AG20443 (cell line): Measurements from ENCODE around the gene EXOG.

Source experiments
- DNase-seq: peaks from one replicate; pipeline ENCODE4 v3.0.0; 2012; ENCODE audit warnings: low spot score, mixed read lengths

Gene EXOG

DNA sequence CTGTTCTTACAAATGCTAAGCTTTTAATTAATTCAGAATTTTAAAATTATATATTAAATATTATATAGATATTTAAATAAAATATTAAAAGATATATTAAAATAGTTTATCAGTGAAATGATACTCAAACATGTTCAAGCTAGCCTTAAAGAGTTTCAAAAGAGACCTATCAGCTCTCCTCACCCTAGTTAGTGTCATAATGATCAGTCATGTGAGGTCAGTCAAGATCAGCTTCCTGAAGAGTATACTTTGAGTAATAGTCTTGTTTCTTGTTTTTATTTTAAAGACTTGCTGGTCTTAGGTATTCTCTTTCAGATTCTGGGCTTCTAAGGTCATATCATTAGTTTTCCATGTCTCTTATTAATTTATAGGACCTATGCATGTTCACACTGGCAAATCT lies 14.5 kb downstream of the EXOG start:
- DNase-seq: no peak

DNA sequence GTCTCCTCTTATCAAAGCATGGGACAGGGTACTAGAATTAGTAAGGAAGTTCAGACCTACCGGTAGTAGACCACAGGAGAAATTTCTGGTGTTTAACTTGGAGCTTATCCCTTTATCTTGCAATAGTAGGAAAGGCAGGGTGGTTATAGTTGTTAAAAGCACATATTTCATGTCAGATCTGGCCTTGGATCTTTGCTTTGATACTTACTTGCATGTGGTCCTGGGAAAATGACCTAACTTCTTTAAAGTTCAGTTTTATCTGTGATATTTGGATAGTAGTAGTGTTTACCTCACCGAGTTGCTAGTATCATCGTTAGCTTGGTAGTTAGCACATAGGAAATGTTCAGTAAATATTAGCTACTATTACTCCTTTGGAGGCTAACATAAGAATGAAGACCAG lies 15.4 kb downstream of the EXOG start:
- no peak for DNase-seq

DNA sequence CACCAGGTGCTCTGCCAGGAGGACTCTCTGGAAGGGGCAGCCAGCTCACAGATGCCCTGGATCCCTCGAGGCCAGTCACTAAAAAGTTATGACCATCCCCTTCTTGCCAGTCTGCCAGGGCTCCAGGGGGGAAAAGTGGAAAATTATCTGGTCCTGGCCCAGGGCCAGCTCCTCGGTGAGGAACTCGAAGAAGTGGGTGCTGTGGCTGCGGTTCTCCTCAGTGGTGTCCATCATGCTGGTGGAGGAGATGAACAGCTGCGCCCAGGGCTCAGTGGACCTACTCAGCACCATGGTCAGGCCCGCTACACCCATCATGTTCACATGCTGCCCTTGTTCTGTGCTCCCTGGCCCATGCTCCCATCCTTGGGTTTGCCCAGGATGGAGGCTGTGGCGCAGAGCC lies 19.2 kb downstream of the EXOG start:
- no peak for DNase-seq

DNA sequence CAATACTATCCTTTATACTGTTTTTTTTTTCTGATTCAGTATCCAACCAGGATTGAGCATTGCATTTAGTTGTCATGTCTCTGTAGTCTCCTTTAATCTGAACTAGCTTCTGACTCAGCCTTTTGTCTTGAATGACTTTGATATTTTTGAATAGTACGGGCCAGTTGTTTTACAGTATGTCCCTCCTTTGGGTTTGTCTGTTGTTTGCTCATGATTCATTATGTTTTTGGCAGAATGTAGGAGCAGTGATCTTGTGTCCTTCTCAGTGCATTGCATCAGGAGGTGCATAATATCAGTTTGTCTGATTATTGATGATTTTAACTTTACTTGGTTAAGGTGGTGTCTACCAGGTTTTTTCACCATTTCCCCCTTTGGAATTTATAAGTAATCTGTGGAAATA lies 20.5 kb downstream of the EXOG start:
- no peak for DNase-seq

DNA sequence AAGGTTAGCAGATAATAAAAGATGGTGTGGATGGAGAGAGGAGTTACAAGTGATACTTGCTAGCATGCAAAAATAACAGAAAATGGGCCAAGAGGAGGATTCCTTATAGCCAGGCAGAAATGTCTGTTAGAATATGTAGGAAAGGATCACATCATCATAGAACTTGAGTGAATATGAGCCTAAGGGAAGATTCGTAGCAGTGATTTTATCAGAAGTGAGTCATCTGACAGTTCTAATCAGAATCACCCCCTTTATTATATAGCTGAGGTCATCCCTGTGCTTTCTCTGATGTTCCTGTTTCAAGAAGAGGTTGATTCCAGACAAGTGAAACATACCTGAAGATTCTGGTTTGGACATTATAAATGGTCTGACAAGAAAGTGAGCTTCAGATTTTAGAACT lies 22.9 kb downstream of the EXOG start:
- DNase-seq: no peak

DNA sequence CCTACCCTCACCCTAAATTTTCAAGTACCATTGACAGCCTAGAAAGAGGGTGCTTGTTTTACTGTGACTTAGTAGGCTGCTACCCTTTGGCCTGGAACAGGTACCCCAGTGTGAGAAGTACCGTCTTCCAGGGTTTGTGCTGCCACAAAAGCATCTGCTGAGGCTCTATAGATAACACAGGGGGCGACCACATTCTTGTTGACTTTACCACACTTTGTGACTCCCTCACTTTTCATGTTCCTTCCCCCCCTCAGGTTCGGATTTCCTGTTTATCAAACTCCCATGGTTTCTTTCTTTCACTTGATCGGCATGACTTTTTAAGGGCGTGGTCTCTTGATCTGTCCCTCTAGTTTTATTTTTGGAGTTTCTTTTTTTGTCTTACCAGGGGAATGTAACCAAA lies 23.5 kb downstream of the EXOG start:
- DNase-seq: no peak

DNA sequence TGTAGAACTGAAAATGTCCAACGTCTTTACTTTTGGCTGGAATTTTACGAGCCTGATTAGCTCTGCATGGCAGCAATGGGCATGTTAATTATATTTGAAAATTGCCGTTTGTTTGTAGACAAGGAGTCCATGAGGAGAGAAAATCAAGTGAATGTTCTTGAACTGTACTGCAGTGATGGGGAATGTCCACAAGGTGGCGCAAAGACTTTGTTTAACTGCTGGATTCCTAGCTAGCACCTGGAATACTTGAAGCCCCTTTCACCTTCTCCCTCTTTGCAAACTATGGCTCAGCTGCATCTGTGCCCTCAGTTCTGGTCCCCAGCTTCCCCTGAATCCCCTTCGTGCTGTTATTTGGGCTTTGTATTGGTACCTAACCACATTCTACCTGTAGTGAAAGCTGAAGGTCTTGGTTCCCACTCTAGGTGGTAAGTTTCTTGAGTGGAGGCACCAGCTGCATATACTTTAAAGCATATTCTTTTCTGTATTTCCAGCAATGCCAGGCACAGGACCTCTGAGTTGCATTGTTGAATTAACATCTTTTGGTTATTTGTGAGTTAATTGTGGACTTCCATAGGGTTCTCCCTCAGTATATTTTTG lies 25.3 kb downstream of the EXOG start:
- peak; percentile 67 for DNase-seq

DNA sequence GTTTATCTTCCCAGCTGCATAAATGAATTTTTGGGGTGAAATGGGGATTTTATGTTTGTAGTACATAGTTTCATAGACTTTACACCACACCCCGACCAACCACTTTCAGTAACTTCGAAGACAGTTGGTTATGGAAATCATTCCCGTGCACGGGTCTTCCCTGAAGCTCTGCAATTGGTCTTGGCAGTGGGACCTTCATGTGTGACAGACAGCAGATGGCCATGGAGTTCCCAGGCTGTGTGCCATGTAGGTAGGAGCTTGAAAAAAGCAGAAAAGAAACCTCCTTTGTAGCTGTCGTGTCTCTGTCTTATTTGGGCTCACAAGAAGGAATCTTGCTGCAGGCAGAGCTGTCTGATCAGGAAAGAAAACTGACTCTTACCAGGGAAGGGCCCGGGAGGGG lies 25.9 kb downstream of the EXOG start:
- DNase-seq: no peak

DNA sequence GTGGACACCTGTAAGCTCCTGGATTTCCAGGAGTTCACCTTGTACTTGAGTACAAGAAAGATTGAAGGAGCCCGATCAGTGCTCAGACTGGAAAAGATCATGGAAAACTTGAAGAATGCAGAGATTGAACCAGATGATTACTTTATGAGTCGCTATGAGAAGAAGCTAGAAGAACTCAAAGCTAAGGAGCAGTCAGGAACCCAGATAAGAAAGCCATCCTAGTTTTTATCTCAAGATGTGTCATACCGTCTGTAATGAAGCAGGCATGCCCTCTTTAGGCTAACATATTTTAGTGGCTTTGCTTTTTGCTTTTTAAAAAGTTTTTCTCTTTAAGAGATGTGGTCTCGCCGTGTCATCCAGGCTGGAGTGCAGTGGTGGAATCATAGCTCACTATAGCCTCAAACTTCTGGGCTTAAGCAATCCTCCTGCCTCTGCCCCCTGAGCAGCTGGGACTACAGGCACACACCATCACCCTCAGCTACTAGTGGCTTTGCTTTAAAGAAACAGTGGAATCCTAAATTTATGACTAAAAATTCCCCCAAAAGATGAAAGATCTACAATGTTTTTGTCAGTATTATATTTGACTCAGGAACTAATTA lies 28.1 kb downstream of the EXOG start:
- DNase-seq: no peak

DNA sequence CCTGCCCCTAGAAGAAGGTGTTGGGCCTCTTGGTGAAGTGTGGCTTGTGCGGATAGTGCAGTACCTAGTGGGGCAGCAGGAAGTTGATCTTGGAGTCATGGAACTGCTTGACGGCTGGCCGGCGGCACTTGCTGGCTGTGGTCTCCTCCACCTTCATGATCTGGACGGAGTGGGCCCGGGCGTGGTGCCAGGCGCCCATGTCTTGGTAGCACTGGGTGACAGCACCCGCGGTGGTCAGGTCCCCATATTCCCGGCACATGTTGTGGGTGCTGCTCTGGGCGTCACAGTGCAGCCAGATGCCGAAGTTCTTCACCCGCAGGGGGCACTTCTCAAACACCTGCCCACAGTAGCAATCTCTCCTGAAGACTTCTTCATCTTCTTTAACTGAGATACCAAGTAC lies 30.7 kb downstream of the EXOG start:
- DNase-seq: no peak

DNA sequence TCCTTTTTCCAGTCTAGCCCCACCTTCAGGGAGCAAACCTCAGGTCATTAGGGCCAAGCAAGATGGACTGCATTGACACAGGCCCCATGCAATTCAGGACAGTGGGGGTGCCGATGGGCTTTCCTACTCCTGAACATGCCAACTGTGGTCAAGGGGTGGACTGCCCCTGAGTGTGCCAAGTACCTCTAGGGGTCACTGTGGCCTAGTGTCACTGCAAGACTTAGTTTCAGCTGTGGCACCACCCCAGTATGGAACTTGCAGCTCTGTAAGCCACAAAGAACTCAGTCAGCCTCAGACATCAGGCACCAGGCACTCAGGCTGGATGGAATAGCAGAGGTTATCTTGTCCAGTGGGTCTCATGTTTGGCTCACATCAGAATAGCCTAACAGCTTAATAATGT lies 32.3 kb downstream of the EXOG start:
- DNase-seq: no peak

DNA sequence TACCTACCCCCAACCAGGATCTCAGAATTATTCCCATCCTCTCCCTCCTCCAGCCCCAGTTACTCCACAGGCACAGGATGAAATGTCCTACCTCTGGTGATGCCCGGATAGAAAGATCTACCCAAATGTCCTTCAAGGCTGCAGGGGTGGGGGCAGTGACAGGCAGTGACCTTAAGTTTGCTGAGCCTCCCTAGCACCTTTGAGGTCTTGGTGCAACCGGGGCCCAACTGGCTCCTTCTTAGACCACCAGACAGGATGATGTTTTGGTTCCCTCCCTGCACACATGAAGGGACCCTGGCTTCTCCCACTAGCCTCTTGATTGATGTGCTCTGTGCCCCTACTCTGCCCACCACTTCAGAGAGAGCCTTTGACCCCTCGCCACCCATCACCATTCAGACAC lies 36.4 kb downstream of the EXOG start:
- DNase-seq: no peak

DNA sequence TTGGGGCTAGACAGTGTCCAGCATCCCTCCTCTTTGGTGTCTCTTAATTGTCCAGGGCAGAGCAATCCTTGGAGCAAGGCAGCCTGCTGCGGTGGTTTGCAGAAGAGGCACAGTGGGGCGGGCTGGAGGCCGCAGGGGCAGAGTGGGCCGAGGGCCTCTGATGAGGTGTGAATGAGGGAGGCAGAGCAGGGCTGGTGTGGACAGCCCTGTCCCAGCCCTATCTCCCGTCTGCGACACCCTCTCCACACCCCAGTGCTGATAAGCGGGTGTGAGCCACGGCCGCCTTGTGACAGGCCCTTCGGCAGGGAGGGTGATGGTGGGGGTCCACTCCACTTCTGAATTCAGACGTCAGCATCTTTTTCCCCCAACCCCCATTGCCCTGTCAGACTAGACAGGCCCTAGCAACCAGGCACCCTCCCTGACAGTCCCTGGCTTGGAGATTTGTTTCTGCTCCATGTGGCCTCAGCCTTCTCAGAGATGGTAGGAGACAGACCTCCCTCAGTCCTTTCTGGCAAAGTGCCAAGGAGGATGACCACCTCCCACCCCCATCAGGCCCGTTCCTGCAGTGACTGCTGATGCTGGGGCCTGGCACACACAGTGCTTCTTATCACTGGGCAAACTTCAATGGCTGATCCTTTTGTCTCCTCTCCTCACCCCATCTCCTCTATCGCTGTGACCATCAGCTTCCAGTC lies 37.3 kb downstream of the EXOG start:
- no peak for DNase-seq

DNA sequence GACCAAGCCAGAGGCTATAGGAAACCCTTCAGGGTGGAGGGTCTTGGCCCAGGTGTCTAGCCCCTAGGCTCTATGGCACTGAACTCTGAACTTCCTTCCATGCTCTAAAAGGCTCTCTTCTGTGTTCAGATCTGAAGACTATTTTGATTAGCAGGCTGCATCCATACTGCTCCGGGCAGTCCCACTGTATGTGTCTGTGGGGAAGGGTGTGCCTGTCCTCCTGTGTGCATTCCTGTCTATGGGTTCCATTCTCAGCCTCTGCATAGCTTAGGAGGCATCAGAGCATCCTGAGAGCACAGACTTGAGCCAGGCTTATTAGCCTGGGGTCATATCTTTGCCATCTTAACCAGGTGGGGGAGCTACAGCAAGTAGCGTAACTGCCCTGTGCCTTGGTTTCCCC lies 38.0 kb downstream of the EXOG start:
- DNase-seq: no peak

DNA sequence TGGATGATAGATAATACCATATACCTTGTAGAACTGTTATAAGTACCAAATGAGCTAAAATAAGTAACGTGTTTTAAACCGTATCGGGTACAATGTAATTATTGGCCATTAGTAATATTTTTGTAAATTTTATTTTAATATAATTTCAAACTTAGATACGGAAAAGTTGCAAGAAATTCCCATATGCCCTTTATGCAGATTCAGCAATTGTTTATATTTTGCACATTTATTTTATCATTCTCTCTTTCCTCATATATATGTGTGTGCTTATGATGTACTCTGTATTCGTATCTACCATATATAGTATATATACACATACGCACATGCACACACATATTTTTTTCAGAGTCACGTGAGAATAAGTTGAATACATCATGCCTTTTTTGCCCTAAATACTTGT lies 38.5 kb downstream of the EXOG start:
- DNase-seq: no peak

DNA sequence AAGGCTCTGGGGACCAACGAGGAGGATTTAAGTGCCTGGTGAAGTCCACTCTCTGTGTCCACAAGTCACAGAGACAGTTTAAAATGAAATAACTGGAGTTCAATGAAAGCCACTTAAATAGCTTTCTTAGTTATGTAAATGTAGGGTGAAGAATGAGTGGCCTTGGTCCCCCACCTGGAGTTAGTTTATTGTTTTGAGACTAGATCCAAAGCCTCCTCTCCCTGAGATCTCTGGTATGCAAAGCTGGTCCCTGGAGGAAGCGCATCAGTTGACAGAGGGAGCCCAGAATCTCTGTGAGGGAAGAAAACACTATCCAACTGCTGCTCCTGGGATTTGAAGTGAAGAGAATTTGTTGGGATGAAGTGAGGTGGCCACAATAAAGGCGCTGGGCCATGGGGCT lies 40.5 kb downstream of the EXOG start:
- DNase-seq: no peak

DNA sequence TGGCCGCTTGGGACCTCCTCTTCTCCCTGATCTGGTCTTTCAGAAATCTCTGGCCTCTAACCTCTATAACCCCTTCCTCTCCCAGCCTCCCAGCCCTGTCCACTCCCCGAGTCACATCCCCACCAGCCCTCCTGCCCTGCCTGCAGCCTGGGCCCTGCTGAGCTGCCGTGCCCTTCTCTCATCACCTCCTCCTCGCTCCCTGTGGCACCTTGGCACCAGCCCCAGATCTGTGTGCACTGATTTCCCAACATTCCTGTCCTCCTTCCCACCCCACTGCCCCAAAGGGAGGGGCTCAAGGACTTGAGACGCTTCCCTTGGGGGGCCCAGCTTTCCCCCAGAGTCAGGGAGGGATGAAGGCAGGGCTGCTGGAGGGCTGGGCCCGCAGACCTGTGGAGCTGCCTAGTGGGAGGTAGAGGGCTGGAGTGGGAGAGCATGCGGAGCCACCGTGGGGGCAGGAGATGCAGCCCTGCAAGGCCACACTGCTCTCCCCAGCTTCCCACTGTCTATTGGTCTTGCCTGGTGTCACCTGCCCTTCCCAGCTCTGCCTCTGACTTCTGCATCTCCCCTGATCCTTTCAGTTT lies 42.7 kb downstream of the EXOG start:
- no peak for DNase-seq

DNA sequence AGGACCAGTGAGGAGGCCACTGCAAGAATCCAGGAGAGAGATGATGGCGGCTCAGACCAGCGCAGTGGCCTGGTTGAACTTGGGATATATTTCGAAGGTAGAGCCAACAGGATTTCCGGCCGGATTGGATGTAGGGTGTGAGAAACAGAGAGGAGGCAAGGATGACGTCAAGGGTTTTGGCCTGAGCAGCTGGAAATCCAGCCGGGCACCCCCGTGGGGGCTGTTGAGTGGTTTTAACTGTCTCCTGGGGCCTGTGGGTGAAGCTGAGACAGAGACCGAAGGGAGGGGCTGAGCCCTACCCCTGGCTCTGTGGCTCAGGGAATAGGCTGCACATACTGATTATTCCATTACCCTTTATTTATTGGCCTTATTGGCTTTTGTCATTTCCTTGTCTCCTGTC lies 45.7 kb downstream of the EXOG start:
- DNase-seq: no peak

DNA sequence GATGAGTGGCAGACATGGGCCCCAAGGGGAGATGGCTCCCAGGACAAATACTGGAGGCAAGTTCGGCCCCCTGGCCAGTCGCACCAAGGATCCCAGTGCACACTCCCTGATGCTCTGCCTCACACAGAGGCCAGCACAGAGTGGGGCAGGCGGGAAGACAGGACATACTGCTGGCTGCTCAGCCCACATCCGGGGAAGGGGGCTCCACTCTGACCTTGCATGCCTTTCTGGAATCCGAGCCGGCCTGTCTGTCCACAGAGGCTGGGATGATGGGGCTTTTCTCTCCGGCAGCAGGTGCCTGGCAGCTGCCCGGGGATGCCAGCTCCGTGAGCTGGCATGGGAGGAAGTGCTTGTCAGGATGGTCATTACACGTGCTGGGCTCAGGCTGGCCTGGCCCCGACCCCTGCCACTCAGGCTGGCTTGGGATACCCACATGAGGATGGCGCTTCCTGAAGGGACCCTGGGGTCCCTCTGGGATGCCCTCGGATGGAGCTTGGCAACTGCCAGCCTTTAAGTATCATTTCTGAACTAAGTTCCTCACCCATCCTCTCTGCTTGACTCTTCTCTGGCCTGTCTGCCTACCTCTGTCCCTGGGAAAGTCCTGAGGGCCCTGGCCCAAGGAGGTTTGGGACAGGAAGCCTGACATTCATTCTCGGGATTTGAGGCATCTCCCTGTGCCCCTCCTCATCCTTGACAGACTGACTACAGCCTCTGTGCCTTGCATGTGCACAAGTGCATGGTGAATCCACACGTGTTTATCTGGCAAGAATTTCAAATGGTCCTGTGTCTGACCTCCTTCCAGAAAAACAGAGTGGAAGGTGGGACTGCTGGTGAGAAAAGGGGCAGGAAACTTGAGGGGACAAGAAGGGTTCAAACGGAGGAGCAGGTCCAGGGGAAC lies 46.5 kb downstream of the EXOG start:
- DNase-seq: no peak

DNA sequence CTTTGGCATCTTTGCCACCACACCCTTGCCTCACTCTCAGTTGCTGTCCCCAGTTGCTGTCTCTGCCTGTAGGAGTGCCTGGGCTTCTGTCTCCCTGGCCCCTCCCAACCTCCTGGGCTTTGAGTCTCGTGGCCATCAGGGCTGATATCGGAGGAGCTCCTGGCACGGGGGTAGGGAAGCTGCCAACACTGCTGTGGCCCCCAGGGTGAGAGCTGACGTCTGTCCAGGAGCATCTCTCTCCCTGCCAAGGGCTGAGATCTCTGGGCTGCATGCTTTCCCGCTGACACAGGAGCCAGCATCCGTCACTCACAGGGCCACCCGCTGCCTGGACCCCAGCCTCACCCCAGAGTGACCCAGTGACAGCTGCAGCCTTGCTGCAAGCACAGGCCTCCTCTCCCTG lies 47.4 kb downstream of the EXOG start:
- DNase-seq: no peak

DNA sequence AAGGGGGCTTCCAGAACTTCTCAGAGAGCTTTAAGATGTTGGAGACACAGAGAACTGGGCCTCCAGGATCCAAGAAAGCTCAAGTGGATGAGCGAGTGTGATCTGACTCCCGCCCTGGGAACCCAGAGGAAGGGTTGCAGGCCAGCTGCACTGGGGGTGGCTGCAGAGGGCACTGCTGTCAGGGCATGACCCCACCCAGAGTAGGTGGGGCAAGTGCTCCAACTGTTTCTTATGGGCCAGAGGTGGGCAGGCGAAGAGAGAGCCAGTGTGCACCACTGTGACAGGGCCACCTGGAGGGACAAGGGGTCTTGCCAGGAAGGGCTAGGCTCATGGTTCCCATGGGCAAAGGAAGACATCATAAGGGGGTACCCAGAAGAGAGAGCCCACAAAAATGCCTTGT lies 48.8 kb downstream of the EXOG start:
- no peak for DNase-seq

DNA sequence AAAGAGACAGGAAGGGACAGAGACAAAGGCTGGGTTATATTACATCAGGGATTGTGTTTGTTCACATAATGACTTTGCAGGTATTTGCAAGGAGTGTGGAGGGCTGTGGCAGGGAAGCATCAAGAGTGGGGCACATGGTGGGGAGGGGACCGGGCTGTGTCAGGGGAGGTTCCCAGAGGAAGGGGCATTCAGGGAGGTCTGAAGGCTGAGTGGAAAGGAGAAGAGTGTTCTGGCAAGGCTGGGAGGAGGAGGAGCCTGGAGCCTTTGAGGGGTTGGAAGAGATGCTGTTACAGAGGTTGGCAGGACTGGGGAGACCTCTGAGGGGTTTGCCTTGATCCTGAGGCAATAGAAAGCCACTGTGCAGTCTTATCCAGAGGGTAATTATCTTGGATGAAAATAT lies 49.4 kb downstream of the EXOG start:
- no peak for DNase-seq

DNA sequence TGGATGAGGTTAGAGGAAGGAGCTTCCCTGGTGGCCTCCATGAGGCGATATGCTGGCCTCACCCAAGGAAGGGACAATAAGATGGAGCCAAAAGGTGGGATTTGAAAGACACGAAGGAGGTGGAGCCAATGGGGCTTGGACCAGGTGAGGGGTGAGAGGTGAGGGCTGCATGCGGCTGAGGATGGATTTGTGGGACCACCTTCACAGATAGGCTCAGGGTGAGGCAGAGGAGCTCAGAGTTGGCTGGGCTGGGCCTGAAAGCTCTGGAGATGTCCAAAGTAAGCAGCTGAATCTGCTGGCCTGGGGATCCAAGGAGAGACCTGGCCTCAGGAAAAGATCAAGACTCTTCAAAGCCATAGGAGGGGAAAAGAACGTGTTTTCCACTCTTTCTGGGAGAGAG lies 49.8 kb downstream of the EXOG start:
- DNase-seq: no peak
